ENCODE data around the gene HDAC4. TPM values are rescaled to one million over a fixed set of nuclear protein-coding genes. Genes with fewer than 3 reads are reported as not detected.

Gene HDAC4
- total and polyA plus RNA-seq, 4 donors: 2.9 to 37.2 (median 4.4) TPM

DNA sequence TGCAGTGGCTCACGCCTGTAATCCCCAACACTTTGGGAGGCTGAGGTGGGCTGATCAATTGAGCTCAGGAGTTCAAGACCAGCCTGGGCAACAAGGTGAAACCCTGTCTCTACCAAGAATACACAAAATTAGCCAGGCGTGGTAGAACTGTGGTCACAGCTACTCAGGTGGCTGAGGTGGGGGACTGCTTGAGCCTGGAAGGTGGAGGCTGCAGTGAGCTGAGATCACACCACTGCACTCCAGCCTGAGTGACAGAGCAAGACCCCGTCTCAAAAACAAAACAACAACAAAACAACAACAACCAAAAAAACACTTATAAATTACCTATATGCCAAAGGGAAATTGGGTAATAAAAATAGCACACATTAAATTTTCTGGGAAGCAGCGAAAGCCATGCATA, 141.6 kb downstream of the HDAC4 start:
- DNase-seq (ENCODE audit: low spot score): no peak
- Histone ChIP-seq H3K27me3 (ENCODE audit: control insufficient read depth in 4 of 4, insufficient read depth in 4 of 4, low read length in 3 of 4) (no peaks in the 10 kb centered on the region), H3K4me1 (ENCODE audit: control insufficient read depth in 4 of 4, insufficient read depth in 4 of 4, low read length in 3 of 4) (no peaks in the 10 kb centered on the region), H3K9ac (ENCODE audit: low read depth in 1 of 2, low read length in 2 of 2) (no peak overlapping the region), H3K4me3 (ENCODE audit: low read depth in 1 of 3, low read length in 3 of 3) (no peak overlapping the region), H3K27ac (ENCODE audit: low read depth in 1 of 2, low read length in 2 of 2) (no peak overlapping the region), H3K9me3 (ENCODE audit: control insufficient read depth in 4 of 4, low read length in 3 of 4) (peaks cover 0 to 2% (median 0%) of the 10 kb centered on the region in 4 donors), H3K36me3 (ENCODE audit: control insufficient read depth in 4 of 4, insufficient read depth in 3 of 4, low read depth in 1 of 4, low read length in 3 of 4) (no peaks in the 10 kb centered on the region)
- no peak for TF ChIP-seq GABPA (IDR thresholded peaks at IDR 0.05 in 1 of 2, conservative IDR thresholded peaks at IDR 0.05 in 1 of 2)
- TF ChIP-seq RAD21 (IDR thresholded peaks at IDR 0.05): no peak
- TF ChIP-seq RXRA (IDR thresholded peaks at IDR 0.05): no peak
- WGBS: 88% methylated on average over 4 of the region's 4 CpGs

DNA sequence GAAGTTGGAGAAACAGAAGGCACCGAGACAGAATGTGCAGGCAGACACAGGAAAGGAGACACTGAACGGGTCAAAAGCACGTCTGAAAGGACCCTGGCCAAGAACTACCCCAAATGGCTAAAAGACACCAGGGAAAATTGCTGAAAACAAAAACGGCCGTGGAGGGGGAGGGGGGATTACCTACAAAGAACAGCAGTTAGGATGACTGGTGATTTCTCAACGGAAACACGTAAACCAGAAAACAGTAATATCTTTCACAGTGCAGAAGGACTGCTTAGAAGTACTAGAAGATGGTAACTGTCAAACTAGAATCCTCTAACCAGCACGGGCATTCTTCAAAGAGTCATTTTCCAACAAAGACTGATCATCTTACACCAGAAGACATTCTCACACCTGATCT, 142.6 kb downstream of the HDAC4 start:
- DNase-seq (ENCODE audit: low spot score): no peak
- TF ChIP-seq SP1 (IDR thresholded peaks at IDR 0.05) (no peak), NR2F2 (IDR thresholded peaks at IDR 0.05) (no peak), RXRA (IDR thresholded peaks at IDR 0.05) (no peak)
- TF ChIP-seq, protein P1, sequence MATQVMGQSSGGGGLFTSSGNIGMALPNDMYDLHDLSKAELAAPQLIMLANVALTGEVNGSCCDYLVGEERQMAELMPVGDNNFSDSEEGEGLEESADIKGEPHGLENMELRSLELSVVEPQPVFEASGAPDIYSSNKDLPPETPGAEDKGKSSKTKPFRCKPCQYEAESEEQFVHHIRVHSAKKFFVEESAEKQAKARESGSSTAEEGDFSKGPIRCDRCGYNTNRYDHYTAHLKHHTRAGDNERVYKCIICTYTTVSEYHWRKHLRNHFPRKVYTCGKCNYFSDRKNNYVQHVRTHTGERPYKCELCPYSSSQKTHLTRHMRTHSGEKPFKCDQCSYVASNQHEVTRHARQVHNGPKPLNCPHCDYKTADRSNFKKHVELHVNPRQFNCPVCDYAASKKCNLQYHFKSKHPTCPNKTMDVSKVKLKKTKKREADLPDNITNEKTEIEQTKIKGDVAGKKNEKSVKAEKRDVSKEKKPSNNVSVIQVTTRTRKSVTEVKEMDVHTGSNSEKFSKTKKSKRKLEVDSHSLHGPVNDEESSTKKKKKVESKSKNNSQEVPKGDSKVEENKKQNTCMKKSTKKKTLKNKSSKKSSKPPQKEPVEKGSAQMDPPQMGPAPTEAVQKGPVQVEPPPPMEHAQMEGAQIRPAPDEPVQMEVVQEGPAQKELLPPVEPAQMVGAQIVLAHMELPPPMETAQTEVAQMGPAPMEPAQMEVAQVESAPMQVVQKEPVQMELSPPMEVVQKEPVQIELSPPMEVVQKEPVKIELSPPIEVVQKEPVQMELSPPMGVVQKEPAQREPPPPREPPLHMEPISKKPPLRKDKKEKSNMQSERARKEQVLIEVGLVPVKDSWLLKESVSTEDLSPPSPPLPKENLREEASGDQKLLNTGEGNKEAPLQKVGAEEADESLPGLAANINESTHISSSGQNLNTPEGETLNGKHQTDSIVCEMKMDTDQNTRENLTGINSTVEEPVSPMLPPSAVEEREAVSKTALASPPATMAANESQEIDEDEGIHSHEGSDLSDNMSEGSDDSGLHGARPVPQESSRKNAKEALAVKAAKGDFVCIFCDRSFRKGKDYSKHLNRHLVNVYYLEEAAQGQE (IDR thresholded peaks at IDR 0.05): no peak
- TF ChIP-seq, protein P2, sequence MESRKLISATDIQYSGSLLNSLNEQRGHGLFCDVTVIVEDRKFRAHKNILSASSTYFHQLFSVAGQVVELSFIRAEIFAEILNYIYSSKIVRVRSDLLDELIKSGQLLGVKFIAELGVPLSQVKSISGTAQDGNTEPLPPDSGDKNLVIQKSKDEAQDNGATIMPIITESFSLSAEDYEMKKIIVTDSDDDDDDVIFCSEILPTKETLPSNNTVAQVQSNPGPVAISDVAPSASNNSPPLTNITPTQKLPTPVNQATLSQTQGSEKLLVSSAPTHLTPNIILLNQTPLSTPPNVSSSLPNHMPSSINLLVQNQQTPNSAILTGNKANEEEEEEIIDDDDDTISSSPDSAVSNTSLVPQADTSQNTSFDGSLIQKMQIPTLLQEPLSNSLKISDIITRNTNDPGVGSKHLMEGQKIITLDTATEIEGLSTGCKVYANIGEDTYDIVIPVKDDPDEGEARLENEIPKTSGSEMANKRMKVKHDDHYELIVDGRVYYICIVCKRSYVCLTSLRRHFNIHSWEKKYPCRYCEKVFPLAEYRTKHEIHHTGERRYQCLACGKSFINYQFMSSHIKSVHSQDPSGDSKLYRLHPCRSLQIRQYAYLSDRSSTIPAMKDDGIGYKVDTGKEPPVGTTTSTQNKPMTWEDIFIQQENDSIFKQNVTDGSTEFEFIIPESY (IDR thresholded peaks at IDR 0.05): no peak
- H3K36me3 ChIP-seq (ENCODE audit: control insufficient read depth in 4 of 4, insufficient read depth in 3 of 4, low read depth in 1 of 4, low read length in 3 of 4): no peaks in the 10 kb centered on the region
- H3K27ac ChIP-seq (ENCODE audit: low read depth in 1 of 2, low read length in 2 of 2): no peak overlapping the region
- H3K4me3 ChIP-seq (ENCODE audit: low read depth in 1 of 3, low read length in 3 of 3): no peak overlapping the region
- WGBS: 91% methylated on average over 8 of the region's 8 CpGs
- no peaks in the 10 kb centered on the region for H3K4me1 ChIP-seq (ENCODE audit: control insufficient read depth in 4 of 4, insufficient read depth in 4 of 4, low read length in 3 of 4)
- H3K27me3 ChIP-seq (ENCODE audit: control insufficient read depth in 4 of 4, insufficient read depth in 4 of 4, low read length in 3 of 4): no peaks in the 10 kb centered on the region
- H3K9me3 ChIP-seq (ENCODE audit: control insufficient read depth in 4 of 4, low read length in 3 of 4): peaks cover 0 to 2% (median 0%) of the 10 kb centered on the region in 4 donors
- H3K9ac ChIP-seq (ENCODE audit: low read depth in 1 of 2, low read length in 2 of 2): no peak overlapping the region

DNA sequence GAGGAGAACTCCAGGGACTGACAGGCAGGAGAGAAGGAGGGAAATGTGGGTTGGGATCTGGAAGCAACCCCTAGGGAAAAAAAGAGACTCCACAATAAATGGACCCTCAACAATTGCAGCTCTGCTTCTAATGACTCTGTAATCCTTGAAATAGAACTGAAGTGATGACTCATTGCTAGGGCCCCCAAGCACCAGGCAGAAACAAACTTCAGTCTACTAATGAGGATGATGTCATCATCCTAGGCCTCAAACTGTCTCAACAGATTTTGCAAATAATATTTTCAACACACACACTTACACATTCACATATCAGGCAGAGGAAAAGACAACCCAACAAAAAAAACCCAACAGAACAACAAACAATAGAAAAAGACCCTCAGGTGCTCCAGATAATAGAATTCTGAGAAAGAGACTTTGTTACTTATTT, 143.3 kb downstream of the HDAC4 start:
- Histone ChIP-seq H3K4me3 (ENCODE audit: low read depth in 1 of 3, low read length in 3 of 3) (no peak overlapping the region), H3K9ac (ENCODE audit: low read depth in 1 of 2, low read length in 2 of 2) (no peak overlapping the region), H3K27ac (ENCODE audit: low read depth in 1 of 2, low read length in 2 of 2) (no peak overlapping the region), H3K36me3 (ENCODE audit: control insufficient read depth in 4 of 4, insufficient read depth in 3 of 4, low read depth in 1 of 4, low read length in 3 of 4) (no peaks in the 10 kb centered on the region), H3K4me1 (ENCODE audit: control insufficient read depth in 4 of 4, insufficient read depth in 4 of 4, low read length in 3 of 4) (no peaks in the 10 kb centered on the region), H3K27me3 (ENCODE audit: control insufficient read depth in 4 of 4, insufficient read depth in 4 of 4, low read length in 3 of 4) (no peaks in the 10 kb centered on the region), H3K9me3 (ENCODE audit: control insufficient read depth in 4 of 4, low read length in 3 of 4) (peaks cover 0 to 2% (median 0%) of the 10 kb centered on the region in 4 donors)
- no peak for DNase-seq (ENCODE audit: low spot score)
- TF ChIP-seq RXRA (IDR thresholded peaks at IDR 0.05) (no peak), YY1 (IDR thresholded peaks at IDR 0.05) (no peak), SP1 (IDR thresholded peaks at IDR 0.05) (no peak), FOXA1 (IDR thresholded peaks at IDR 0.05) (no peak), EGR1 (IDR thresholded peaks at IDR 0.05; ENCODE audit: low read depth in 2 of 2) (no peak), TAF1 (conservative IDR thresholded peaks at IDR 0.05) (no peak), GABPA (IDR thresholded peaks at IDR 0.05 in 1 of 2, conservative IDR thresholded peaks at IDR 0.05 in 1 of 2) (no peak), HNF4A (conservative IDR thresholded peaks at IDR 0.05) (no peak), RAD21 (IDR thresholded peaks at IDR 0.05) (no peak), JUND (IDR thresholded peaks at IDR 0.05) (no peak), NR2F2 (IDR thresholded peaks at IDR 0.05) (no peak), FOXA2 (IDR thresholded peaks at IDR 0.05) (no peak), HNF4G (IDR thresholded peaks at IDR 0.05) (no peak)
- TF ChIP-seq, protein P3, sequence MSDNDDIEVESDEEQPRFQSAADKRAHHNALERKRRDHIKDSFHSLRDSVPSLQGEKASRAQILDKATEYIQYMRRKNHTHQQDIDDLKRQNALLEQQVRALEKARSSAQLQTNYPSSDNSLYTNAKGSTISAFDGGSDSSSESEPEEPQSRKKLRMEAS (IDR thresholded peaks at IDR 0.05): no peak
- TF ChIP-seq, protein P4, sequence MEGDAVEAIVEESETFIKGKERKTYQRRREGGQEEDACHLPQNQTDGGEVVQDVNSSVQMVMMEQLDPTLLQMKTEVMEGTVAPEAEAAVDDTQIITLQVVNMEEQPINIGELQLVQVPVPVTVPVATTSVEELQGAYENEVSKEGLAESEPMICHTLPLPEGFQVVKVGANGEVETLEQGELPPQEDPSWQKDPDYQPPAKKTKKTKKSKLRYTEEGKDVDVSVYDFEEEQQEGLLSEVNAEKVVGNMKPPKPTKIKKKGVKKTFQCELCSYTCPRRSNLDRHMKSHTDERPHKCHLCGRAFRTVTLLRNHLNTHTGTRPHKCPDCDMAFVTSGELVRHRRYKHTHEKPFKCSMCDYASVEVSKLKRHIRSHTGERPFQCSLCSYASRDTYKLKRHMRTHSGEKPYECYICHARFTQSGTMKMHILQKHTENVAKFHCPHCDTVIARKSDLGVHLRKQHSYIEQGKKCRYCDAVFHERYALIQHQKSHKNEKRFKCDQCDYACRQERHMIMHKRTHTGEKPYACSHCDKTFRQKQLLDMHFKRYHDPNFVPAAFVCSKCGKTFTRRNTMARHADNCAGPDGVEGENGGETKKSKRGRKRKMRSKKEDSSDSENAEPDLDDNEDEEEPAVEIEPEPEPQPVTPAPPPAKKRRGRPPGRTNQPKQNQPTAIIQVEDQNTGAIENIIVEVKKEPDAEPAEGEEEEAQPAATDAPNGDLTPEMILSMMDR (IDR thresholded peaks at IDR 0.05; ENCODE audit: low read depth, low read length, missing input control): no peak
- TF ChIP-seq, protein P2 (IDR thresholded peaks at IDR 0.05): no peak
- TF ChIP-seq, protein P5, sequence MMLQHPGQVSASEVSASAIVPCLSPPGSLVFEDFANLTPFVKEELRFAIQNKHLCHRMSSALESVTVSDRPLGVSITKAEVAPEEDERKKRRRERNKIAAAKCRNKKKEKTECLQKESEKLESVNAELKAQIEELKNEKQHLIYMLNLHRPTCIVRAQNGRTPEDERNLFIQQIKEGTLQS (IDR thresholded peaks at IDR 0.05): no peak
